ENCODE results near the gene LRCH1. TPM values are rescaled to one million over a fixed set of nuclear protein-coding genes. Genes with fewer than 3 reads are reported as not detected.

Gene LRCH1
- total and polyA plus RNA-seq, 2 experiments from 2014 or later, result 3.9 to 9.2 TPM

DNA sequence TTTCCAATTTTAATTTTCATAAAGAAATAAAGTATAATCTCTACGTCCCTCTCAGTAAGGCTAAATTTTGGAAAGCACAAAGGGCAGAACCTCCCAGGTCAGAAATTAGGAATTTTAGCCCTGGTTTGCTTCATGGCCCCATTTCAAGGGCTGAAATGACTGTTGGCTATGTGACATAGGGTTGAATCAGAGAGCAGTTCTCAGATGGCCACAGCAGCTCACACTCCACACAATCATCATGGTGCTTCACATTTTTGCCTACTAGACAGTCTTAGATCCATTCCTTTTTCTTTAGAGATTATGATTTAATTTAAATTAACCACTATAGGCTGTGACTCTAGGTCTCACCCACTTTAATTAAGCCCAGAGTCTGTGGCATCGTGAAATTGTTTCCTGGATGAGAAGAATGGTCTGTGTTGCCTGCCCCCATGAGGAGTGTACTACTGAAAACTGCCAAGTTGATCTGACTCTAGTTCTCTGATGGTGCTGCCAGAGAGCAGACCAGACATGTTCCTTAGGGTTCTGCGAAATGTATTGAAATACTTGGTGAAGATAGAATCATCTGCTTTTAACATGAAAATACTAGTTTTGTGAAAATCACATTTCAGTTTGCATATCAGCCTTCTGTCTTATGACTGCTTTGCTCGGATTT lies 186.6 kb downstream of the LRCH1 start:
- Mint-ChIP-seq H3K36me3 (ENCODE audit: low read depth) (peaks cover 9% of the 10 kb centered on the region; the same call in 2 of the 3 replicates), H3K9me3 (no peaks in the 10 kb centered on the region), H3K27me3 (ENCODE audit: insufficient read depth, low read depth, poor library complexity) (no peaks in the 10 kb centered on the region), H3K4me3 (no peak overlapping the region), H3K27ac (no peak overlapping the region), H3K4me1 (peaks cover 10% of the 10 kb centered on the region)
- H3K4me2 ChIP-seq, result no peak overlapping the region
- H4K20me1 ChIP-seq (replicated peaks; ENCODE audit: insufficient read depth), result no peaks in the 10 kb centered on the region
- TF ChIP-seq ZNF114 (CRISPR knock-in tag; IDR thresholded peaks at IDR 0.05), result no peak
- no peak for TF ChIP-seq CREB1 (CRISPR knock-in tag; IDR thresholded peaks at IDR 0.05; ENCODE audit: low read depth)
- TF ChIP-seq, protein P1, sequence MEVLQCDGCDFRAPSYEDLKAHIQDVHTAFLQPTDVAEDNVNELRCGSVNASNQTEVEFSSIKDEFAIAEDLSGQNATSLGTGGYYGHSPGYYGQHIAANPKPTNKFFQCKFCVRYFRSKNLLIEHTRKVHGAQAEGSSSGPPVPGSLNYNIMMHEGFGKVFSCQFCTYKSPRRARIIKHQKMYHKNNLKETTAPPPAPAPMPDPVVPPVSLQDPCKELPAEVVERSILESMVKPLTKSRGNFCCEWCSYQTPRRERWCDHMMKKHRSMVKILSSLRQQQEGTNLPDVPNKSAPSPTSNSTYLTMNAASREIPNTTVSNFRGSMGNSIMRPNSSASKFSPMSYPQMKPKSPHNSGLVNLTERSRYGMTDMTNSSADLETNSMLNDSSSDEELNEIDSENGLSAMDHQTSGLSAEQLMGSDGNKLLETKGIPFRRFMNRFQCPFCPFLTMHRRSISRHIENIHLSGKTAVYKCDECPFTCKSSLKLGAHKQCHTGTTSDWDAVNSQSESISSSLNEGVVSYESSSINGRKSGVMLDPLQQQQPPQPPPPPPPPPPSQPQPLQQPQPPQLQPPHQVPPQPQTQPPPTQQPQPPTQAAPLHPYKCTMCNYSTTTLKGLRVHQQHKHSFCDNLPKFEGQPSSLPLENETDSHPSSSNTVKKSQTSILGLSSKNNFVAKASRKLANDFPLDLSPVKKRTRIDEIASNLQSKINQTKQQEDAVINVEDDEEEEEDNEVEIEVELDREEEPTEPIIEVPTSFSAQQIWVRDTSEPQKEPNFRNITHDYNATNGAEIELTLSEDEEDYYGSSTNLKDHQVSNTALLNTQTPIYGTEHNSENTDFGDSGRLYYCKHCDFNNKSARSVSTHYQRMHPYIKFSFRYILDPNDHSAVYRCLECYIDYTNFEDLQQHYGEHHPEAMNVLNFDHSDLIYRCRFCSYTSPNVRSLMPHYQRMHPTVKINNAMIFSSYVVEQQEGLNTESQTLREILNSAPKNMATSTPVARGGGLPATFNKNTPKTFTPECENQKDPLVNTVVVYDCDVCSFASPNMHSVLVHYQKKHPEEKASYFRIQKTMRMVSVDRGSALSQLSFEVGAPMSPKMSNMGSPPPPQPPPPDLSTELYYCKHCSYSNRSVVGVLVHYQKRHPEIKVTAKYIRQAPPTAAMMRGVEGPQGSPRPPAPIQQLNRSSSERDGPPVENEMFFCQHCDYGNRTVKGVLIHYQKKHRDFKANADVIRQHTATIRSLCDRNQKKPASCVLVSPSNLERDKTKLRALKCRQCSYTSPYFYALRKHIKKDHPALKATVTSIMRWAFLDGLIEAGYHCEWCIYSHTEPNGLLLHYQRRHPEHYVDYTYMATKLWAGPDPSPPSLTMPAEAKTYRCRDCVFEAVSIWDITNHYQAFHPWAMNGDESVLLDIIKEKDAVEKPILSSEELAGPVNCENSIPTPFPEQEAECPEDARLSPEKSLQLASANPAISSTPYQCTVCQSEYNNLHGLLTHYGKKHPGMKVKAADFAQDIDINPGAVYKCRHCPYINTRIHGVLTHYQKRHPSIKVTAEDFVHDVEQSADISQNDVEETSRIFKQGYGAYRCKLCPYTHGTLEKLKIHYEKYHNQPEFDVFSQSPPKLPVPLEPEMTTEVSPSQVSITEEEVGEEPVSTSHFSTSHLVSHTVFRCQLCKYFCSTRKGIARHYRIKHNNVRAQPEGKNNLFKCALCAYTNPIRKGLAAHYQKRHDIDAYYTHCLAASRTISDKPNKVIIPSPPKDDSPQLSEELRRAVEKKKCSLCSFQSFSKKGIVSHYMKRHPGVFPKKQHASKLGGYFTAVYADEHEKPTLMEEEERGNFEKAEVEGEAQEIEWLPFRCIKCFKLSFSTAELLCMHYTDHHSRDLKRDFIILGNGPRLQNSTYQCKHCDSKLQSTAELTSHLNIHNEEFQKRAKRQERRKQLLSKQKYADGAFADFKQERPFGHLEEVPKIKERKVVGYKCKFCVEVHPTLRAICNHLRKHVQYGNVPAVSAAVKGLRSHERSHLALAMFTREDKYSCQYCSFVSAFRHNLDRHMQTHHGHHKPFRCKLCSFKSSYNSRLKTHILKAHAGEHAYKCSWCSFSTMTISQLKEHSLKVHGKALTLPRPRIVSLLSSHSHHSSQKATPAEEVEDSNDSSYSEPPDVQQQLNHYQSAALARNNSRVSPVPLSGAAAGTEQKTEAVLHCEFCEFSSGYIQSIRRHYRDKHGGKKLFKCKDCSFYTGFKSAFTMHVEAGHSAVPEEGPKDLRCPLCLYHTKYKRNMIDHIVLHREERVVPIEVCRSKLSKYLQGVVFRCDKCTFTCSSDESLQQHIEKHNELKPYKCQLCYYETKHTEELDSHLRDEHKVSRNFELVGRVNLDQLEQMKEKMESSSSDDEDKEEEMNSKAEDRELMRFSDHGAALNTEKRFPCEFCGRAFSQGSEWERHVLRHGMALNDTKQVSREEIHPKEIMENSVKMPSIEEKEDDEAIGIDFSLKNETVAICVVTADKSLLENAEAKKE (CRISPR knock-in tag; IDR thresholded peaks at IDR 0.05), result no peak
- no peak for TF ChIP-seq EZH2phosphoT487 (IDR thresholded peaks at IDR 0.05; ENCODE audit: unreplicated experiment)
- TF ChIP-seq STAT1 (IDR thresholded peaks at IDR 0.05; ENCODE audit: unreplicated experiment), result no peak
- TF ChIP-seq, protein P2, sequence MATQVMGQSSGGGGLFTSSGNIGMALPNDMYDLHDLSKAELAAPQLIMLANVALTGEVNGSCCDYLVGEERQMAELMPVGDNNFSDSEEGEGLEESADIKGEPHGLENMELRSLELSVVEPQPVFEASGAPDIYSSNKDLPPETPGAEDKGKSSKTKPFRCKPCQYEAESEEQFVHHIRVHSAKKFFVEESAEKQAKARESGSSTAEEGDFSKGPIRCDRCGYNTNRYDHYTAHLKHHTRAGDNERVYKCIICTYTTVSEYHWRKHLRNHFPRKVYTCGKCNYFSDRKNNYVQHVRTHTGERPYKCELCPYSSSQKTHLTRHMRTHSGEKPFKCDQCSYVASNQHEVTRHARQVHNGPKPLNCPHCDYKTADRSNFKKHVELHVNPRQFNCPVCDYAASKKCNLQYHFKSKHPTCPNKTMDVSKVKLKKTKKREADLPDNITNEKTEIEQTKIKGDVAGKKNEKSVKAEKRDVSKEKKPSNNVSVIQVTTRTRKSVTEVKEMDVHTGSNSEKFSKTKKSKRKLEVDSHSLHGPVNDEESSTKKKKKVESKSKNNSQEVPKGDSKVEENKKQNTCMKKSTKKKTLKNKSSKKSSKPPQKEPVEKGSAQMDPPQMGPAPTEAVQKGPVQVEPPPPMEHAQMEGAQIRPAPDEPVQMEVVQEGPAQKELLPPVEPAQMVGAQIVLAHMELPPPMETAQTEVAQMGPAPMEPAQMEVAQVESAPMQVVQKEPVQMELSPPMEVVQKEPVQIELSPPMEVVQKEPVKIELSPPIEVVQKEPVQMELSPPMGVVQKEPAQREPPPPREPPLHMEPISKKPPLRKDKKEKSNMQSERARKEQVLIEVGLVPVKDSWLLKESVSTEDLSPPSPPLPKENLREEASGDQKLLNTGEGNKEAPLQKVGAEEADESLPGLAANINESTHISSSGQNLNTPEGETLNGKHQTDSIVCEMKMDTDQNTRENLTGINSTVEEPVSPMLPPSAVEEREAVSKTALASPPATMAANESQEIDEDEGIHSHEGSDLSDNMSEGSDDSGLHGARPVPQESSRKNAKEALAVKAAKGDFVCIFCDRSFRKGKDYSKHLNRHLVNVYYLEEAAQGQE (IDR thresholded peaks at IDR 0.05; ENCODE audit: unreplicated experiment), result no peak
- no peak for TF ChIP-seq JUNB (IDR thresholded peaks at IDR 0.05; ENCODE audit: unreplicated experiment)
- TF ChIP-seq, protein P3, sequence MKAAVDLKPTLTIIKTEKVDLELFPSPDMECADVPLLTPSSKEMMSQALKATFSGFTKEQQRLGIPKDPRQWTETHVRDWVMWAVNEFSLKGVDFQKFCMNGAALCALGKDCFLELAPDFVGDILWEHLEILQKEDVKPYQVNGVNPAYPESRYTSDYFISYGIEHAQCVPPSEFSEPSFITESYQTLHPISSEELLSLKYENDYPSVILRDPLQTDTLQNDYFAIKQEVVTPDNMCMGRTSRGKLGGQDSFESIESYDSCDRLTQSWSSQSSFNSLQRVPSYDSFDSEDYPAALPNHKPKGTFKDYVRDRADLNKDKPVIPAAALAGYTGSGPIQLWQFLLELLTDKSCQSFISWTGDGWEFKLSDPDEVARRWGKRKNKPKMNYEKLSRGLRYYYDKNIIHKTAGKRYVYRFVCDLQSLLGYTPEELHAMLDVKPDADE (IDR thresholded peaks at IDR 0.05), result no peak
- TF ChIP-seq NANOG (IDR thresholded peaks at IDR 0.05; ENCODE audit: borderline replicate concordance), result no peak
- TF ChIP-seq, protein P4, sequence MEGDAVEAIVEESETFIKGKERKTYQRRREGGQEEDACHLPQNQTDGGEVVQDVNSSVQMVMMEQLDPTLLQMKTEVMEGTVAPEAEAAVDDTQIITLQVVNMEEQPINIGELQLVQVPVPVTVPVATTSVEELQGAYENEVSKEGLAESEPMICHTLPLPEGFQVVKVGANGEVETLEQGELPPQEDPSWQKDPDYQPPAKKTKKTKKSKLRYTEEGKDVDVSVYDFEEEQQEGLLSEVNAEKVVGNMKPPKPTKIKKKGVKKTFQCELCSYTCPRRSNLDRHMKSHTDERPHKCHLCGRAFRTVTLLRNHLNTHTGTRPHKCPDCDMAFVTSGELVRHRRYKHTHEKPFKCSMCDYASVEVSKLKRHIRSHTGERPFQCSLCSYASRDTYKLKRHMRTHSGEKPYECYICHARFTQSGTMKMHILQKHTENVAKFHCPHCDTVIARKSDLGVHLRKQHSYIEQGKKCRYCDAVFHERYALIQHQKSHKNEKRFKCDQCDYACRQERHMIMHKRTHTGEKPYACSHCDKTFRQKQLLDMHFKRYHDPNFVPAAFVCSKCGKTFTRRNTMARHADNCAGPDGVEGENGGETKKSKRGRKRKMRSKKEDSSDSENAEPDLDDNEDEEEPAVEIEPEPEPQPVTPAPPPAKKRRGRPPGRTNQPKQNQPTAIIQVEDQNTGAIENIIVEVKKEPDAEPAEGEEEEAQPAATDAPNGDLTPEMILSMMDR (conservative IDR thresholded peaks at IDR 0.05; ENCODE audit: low read depth in 2 of 2), result no peak
- no peak for TF ChIP-seq POLR2AphosphoS5 (IDR thresholded peaks at IDR 0.05; ENCODE audit: low read depth)
- no peak for TF ChIP-seq ZNF331 (CRISPR knock-in tag; IDR thresholded peaks at IDR 0.05; ENCODE audit: low read depth)
- no peak for TF ChIP-seq EZH2 (IDR thresholded peaks at IDR 0.05; ENCODE audit: low read depth, unreplicated experiment)
- DNase-seq (ENCODE audit: low spot score) (no peak), ATAC-seq (no peak)
- H3K4me3 ChIP-seq, result no peak overlapping the region
- no peak overlapping the region for H3K27ac ChIP-seq (ENCODE audit: low read depth)
- no peak overlapping the region for H2AFZ ChIP-seq
- H3F3A ChIP-seq (replicated peaks; ENCODE audit: low read depth), result no peaks in the 10 kb centered on the region
- no peaks in the 10 kb centered on the region for H3K9me2 ChIP-seq (ENCODE audit: insufficient read depth)
- peaks cover 16% of the 10 kb centered on the region for H3K4me1 ChIP-seq (ENCODE audit: insufficient read depth)
- H3K27me3 ChIP-seq (ENCODE audit: insufficient read depth), result no peaks in the 10 kb centered on the region
- H3K79me2 ChIP-seq (replicated peaks; ENCODE audit: insufficient read depth), result no peaks in the 10 kb centered on the region
- peaks cover 4% of the 10 kb centered on the region; the same call in 1 of the 2 replicates for H3K36me3 ChIP-seq (ENCODE audit: insufficient read depth)
